ENCODE measurements around the gene P2RY2. TPM values are rescaled to one million over a fixed set of nuclear protein-coding genes. Genes with fewer than 3 reads are reported as not detected.

Gene P2RY2
- total RNA-seq, 3 donors from 2014 or later: 7.6 to 20.6 (median 14.5) TPM

DNA sequence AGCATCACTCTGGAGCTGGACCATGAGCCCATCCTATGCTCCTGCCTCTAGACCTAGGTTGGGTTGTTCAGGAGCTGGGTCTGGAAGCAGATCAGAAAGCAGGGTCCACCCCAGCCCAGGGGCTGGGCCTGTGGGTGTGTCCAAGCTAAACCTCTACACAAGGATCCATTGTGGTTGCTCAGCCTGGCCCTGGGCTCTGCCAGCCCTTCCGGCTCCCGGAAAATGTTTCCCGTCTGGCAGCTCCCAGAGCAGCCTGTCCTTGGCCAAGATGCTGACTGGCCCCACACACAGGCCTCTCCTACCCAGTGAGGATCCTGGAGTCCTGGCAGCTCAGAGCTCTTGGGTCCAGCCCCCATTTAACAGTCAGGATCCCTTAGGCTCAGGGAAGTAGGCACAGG lies 40.7 kb upstream of the P2RY2 start:
- TF ChIP-seq, protein P1, sequence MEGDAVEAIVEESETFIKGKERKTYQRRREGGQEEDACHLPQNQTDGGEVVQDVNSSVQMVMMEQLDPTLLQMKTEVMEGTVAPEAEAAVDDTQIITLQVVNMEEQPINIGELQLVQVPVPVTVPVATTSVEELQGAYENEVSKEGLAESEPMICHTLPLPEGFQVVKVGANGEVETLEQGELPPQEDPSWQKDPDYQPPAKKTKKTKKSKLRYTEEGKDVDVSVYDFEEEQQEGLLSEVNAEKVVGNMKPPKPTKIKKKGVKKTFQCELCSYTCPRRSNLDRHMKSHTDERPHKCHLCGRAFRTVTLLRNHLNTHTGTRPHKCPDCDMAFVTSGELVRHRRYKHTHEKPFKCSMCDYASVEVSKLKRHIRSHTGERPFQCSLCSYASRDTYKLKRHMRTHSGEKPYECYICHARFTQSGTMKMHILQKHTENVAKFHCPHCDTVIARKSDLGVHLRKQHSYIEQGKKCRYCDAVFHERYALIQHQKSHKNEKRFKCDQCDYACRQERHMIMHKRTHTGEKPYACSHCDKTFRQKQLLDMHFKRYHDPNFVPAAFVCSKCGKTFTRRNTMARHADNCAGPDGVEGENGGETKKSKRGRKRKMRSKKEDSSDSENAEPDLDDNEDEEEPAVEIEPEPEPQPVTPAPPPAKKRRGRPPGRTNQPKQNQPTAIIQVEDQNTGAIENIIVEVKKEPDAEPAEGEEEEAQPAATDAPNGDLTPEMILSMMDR (IDR thresholded peaks at IDR 0.05): no peak
- ATAC-seq (peak; percentile 37), DNase-seq (no peak)
- Histone ChIP-seq H3K4me1 (ENCODE audit: low read depth) (peaks cover 9% of the 10 kb centered on the region), H3K4me3 (no peak overlapping the region), H3K36me3 (ENCODE audit: low read depth) (no peaks in the 10 kb centered on the region), H3K9me3 (no peaks in the 10 kb centered on the region)
- intact Hi-C loops (cut with DNase I, micrococcal nuclease): no loop called here

DNA sequence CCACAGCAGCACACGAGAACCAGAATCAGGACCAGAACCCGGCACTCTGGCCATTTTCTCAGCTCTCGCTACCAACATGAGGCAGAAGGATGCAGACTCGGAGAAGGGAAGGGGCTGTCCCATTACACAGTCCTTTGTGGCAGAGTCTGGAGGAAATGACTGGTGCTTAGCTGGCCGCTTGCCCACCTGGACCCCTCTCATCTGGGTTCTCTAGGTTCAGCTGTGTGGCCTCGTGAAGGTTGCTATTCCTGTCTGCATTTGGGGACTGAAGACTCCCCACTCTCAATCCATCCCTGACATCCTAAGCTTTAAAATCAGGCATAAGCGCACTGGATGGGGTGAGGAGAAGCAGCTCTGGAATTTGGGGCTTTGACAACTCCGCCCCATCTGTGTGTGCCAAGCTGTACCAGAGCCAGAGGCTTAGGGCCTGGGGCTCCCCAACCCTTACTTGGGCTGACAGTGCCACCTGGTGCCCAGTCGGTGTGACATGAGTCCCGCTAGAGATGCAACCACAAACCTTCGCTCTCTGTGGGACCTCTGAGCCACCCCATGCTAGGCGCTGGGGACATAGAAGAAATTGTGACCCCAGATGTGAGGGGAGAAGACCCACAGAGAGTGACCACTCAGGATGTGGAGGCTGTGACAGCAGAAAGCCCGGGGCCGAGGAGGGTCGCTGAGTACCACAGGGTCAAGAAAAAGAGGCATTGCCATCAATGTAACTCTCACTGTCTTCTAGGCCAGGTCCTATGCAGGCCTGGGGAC lies 40.1 kb upstream of the P2RY2 start:
- Histone ChIP-seq H3K9me3 (no peaks in the 10 kb centered on the region), H3K4me1 (ENCODE audit: low read depth) (peaks cover 14% of the 10 kb centered on the region), H3K4me3 (no peak overlapping the region), H3K36me3 (ENCODE audit: low read depth) (no peaks in the 10 kb centered on the region)
- DNase-seq (peak; percentile 84 to 86 (median 84)), ATAC-seq (peak; percentile 75)
- intact Hi-C loops (cut with DNase I, micrococcal nuclease): loop anchor here in 1 of 2 donors (2.0 kb wide), 1 partner anchor 347 kb away; no protein-coding TSS in a partner anchor
- TF ChIP-seq, protein P1 (IDR thresholded peaks at IDR 0.05): no peak

DNA sequence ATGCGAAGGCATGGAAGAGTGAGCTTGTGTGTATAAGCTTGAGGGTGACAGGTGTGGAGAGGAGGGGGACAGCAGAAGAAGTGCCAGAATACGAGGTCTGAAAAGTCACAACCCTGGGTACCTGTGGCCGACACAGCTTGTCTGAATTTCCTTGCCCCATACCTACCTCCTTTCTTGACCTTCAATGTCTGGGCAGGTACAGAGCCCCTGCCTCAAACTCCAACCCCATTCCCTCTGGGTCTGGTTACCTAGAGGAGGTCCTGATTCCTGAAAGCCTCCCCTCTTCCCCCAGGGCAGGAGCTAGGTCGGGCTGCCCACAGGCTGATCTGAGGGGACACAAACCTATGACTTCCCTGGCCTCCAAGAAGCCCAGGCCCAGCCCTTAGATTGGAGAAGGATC lies 39.4 kb upstream of the P2RY2 start:
- Histone ChIP-seq H3K36me3 (ENCODE audit: low read depth) (no peaks in the 10 kb centered on the region), H3K4me1 (ENCODE audit: low read depth) (peaks cover 20% of the 10 kb centered on the region), H3K4me3 (no peak overlapping the region), H3K9me3 (no peaks in the 10 kb centered on the region)
- DNase-seq (no peak), ATAC-seq (no peak)
- intact Hi-C loops (cut with DNase I, micrococcal nuclease): loop anchor here in 1 of 2 donors (2.0 kb wide), 1 partner anchor 348 kb away; no protein-coding TSS in a partner anchor
- TF ChIP-seq, protein P1 (IDR thresholded peaks at IDR 0.05): no peak

DNA sequence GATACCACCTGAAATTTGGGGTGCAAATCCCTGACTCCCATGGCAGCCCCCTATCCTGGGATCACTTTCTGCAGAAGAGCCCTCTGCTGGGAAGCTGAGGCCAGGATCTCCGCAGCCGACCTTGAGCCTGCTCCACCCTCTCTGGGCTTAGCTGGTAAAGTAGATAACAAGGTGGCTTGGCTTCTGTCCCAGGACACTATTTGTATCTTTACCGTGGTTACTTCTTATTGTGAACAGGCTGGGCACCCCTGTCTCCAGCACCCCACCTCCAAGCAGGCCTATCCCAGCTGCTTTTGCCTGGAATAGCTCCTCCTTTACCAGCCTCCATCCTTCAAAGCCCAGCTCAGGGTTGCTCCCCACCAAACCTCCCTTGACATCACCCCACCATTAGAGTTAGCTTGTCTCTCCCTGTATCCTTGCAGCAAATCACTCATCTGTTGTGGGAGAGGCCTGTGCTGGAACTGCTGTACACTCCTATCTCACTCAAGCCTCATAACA lies 35.2 kb upstream of the P2RY2 start:
- intact Hi-C loops (cut with DNase I, micrococcal nuclease): loop anchor here (5.0 to 10.0 kb wide), 2 partner anchors 62 to 351 kb away; no protein-coding TSS in a partner anchor

DNA sequence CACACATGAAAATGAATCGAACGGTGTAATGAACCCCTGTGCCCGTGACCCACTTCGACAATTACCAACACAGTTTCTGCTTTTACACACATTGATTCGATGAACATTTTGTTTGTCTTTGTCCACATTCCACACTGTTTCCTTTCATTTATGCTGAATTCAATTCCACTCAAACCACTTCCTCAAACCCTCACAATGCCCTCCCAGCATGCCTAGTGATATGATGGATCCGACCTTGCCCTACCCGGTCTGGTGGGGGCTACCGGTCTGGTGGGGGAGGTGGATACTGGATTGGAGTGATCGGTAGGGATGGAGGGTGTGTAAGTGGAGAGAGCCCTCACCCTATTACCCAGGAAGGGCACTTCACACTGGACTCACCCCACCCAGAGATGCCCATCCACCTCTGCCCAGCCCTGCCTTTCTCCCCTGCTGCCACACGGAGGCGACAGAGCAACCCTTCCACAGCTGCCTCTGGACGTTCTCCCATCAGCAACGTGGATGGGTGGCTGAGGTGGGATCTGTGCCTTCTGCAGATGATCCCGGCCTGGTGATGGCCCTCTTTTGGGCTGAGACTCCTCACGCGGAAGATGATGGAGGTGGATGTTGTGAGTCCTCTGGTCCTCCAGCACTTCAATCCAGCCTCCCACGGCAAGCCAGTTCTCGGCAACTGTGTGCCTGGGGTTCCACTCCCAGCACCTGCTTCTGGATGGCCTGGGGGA lies 33.0 kb upstream of the P2RY2 start:
- Histone ChIP-seq H3K4me1 (ENCODE audit: low read depth) (peaks cover 15% of the 10 kb centered on the region), H3K9me3 (no peaks in the 10 kb centered on the region), H3K4me3 (no peak overlapping the region), H3K36me3 (ENCODE audit: low read depth) (no peaks in the 10 kb centered on the region)
- peak; percentile 75 to 85 (median 80) for DNase-seq
- intact Hi-C loops (cut with DNase I, micrococcal nuclease): loop anchor here (5.0 to 10.0 kb wide), 2 partner anchors 60 to 353 kb away; no protein-coding TSS in a partner anchor
- peak; percentile 86 for ATAC-seq
- TF ChIP-seq, protein P1 (IDR thresholded peaks at IDR 0.05): peak; percentile 74

More for the DNA sequence above, 35.2 kb upstream of the P2RY2 start:
- Histone ChIP-seq H3K4me3 (no peak overlapping the region), H3K4me1 (ENCODE audit: low read depth) (peaks cover 17% of the 10 kb centered on the region), H3K9me3 (no peaks in the 10 kb centered on the region), H3K36me3 (ENCODE audit: low read depth) (no peaks in the 10 kb centered on the region)
- peak; percentile 84 for ATAC-seq
- TF ChIP-seq, protein P1 (IDR thresholded peaks at IDR 0.05): no peak
- DNase-seq: peak in 2 of 3 donors; percentile 72 to 89

Data from mucosa of descending colon (tissue), 3 donors.